Adipose tissue (tissue), 3 donors: Measurements from ENCODE around the gene TOB1. TPM values are rescaled to one million over a fixed set of nuclear protein-coding genes. Genes with fewer than 3 reads are reported as not detected.

Experiments used
- H3K27ac ChIP-seq: one replicate; pipeline ENCODE4 v1.5.1; 2013; ENCODE audit warnings: low read depth, low read length
- WGBS, 3 donors: extraction: QIAGEN DNeasy Blood & Tissue Kit; methylation state at CpG; one replicate each; pipeline ENCODE4 v1.1.7; 2013; 5-methylcytosine and 5-hydroxymethylcytosine counted together
- polyA plus RNA-seq, 3 donors: library from polyadenylated mRNA; stranded (reverse); fragments of 200-250 nt; gene quantifications; one replicate each; pipeline ENCODE4 v1.2.3, GENCODE V29; 2013
- donor health status: healthy with polysubstance abuse.
- donor health status: Bipolar disorder and iron deficiency.
- donor health status: healthy.

Gene TOB1
- polyA plus RNA-seq, 3 donors, result 16.3 to 81.5 (median 25.4) TPM

DNA sequence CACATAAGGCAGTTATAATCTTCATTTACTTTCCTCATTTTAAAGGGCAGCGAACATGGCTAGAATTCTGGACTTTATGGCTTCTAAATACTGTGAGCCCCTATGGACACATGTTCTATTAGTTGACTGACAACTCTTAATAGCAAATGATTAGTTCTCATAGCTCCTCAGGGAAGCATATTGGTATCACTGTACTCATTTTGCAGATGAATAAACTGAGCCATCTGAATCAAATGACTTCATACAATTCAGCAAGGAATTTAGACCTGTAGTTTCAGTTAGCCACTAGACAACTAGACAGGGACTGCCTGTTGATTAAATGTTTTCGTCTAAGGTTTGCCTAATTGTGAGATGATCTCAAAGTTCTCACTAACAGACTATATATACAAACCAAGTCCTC is 9.7 kb downstream of the TOB1 start:
- 60 to 98% (median 92%) methylated on average over 2 of the region's 2 CpGs for WGBS, 3 donors
- H3K27ac ChIP-seq, result no peak overlapping the region

DNA sequence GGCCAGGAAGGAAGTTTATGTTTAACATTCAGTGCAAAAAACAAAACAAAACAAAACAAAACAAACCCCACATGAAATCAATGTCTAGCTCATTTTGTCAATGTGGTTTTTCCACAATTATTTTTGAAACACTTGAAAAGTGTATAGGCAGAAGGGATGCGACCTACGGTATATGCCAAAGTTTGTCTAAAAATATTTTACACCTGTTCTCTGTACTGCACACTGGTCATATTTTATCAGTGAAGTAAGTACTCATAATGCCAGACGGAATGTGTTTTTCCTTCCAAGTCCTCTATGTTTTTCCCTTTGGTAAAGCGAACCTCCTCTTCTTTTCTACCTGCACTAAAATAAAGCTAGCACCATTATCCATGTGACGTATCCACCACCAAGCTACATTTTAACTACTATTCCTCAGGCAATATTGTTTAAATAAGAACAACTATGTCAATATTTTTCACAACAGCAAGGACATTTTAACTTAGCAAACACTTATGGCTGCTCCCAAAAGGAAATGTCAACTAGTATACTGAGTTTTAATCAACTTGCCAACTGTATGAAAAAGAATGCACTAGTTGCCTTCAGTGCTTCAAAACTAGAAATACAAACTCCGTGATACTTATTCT is 10.3 kb downstream of the TOB1 start:
- H3K27ac ChIP-seq, result no peak overlapping the region
- WGBS, 3 donors, result 25 to 88% (median 84%) methylated on average over 6 of the region's 6 CpGs

DNA sequence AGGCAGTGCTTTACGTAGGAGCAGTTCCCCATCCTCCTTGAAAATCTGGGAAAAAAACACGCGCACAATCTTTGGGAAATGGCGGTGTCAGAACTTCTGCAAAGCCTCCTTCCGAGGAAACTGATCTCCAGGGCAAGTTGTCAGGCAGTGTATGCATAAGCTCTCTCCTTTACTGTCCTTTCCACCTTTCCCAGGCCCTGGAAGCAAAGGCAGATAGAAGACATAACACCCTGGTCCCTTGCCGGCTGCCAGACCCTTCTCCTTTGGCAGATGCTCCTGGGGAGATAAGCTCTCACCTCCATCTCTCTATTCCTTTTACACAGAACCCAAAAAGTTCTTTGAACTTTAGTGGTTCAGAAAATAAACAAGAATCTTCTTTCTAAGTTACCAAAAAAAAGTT is 12.4 kb downstream of the TOB1 start:
- 91 to 93% (median 93%) methylated on average over 6 of the region's 6 CpGs for WGBS, 3 donors
- no peak overlapping the region for H3K27ac ChIP-seq

DNA sequence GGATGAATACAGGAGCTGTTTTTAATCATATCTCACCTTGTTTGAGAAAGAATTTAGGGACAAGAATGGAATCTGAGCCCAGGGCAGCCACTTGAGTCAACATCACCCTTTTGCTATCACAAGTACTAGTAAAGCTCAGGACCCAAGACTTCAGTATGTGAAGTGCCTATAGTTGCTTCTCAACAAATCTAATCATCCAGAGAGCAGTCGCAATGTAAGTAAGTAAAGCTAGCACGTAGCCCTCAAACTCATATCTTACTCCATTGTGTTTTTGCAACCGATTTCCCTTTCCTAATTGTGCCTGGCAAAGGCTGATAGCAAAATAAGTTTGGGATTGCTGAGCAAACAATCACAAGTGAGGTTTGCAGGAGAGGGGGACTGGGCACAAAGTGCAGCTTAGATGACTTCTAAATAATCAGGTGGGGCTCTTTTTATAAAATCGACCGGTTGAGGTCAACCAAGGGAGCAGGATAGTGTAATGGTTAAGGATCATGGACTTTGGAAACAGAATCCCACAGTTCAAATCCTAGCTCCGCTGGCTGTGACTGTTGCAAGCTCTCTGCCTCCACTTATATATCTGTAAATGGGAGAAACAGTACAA is 13.0 kb downstream of the TOB1 start:
- H3K27ac ChIP-seq, result no peak overlapping the region
- 37 to 85% (median 77%) methylated on average over 6 of the region's 6 CpGs for WGBS, 3 donors

DNA sequence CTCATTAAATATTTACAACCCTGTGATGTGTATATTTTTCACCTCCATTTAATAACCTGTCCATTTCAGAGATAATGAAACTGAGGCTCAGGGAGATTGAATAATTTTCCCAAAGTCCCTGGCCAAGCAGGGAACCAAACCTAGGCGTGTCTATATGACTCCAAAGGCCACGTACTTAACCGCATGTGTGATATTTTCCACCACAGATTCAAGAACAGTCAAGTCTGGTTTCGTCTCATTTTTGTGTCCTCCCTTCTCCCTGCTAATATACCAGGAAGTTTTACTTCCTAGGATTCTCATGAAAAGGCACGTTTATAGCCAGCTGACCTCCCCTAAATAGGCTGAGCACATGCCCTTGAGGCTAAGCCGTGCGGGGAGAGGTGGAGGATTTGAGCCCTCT is 15.5 kb downstream of the TOB1 start:
- H3K27ac ChIP-seq, result no peak overlapping the region
- WGBS, 3 donors, result 83 to 89% (median 84%) methylated on average over 7 of the region's 7 CpGs

DNA sequence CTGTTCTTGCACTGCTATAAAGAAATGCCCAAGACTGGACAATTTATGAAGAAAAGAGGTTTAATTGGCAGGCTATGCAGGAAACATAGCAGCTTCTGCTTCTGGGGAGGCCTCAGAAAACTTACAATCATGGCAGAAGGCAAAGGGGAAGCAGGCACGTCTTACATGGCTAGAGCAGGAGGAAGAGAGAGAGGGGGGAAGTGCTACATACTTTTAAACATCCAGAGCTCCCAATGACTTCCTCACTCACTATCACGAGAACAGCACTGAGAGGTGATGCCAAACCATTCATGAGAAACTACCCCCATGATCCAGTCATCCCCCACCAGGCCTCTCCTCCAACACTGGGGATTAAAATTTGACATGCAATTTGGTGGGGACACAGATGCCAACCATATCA is 17.4 kb downstream of the TOB1 start:
- no peak overlapping the region for H3K27ac ChIP-seq
- WGBS, 3 donors, result 35 to 79% (median 41%) methylated on average over 2 of the region's 2 CpGs

DNA sequence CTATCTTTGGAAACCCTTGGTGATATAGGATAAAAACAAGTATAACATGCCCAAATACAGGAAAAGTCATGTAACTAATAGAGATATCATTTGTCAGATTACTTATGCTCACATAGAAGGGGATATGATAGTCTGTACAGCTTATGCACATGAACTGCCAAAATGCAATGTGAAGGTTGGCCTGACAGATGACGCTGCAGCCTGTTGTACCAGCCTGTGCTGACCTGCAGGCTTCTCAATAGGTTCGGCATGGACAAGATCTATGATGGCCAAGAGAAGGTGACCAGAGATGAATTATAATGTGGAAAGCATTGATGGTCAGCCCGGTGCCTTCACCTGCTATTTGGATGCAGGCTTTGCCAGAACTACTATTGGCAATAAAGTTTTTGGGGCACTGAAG is 18.1 kb downstream of the TOB1 start:
- H3K27ac ChIP-seq, result no peak overlapping the region
- WGBS, 3 donors, result 85 to 94% (median 93%) methylated on average over 3 of the region's 3 CpGs

DNA sequence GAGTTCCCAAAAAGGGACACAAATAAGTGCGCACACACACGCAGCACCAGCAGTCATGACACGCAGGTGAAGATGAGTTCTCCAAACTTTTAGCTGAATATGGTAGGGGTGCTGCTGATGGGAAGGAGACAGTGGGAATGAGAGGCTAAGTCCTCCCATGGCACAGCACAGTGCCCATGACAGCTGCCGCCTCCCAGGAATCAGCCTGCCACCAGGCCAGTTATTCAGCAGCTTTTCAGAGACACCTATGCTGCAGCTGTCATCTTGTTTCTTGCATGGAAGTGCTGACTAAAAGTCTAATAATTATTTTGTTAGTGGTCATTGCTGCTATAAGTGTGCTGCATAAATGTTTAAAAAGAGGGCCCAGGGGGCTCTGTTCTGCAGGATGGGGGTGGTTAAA is 18.6 kb downstream of the TOB1 start:
- WGBS, 3 donors, result 95 to 98% (median 96%) methylated on average over 4 of the region's 4 CpGs
- no peak overlapping the region for H3K27ac ChIP-seq

DNA sequence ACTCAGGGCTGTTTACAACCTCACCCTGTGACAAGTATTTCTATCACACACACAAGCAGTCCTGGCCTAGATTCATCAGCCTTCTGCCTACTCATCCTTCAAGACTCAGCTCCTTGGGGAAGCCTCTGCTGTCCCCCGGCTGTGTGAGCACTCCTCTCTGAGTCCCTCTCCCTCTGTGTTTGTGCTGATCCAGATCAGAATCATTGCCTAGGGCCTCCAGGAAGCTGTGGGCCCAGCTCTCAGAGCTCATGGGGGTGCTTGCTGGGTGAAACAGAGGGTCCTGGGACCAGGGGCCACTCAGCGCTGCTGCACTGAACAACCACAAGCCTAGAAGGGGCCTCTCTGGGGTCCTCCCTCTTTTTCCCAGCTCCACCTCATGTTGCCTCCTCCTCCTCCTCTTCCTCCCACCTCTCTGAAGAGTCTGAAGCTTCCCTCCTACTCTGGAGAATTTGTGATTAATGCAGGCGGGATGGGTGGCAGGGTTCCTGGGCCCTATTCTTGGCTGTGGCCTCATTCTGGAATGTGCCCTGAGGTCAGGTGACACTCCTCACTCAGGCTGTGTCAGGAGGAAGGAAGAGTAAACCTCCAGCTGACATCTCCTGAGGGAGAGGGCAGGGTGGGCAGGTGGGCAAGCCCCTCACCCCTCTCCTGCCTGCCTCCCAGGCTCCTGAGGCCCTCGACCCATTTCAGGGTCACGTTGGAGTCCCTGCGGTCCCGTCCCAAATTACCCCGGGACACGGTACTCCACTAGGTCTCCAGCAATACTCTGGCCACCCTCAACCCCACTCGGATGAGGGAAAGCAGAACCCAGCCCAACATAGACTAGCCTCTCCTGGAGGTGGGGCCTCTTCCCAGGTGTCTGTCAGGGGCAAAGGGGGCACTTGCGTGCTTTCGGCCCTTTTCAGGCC is 20.7 kb downstream of the TOB1 start:
- 84 to 87% (median 86%) methylated on average over 12 of the region's 12 CpGs for WGBS, 3 donors
- no peak overlapping the region for H3K27ac ChIP-seq

DNA sequence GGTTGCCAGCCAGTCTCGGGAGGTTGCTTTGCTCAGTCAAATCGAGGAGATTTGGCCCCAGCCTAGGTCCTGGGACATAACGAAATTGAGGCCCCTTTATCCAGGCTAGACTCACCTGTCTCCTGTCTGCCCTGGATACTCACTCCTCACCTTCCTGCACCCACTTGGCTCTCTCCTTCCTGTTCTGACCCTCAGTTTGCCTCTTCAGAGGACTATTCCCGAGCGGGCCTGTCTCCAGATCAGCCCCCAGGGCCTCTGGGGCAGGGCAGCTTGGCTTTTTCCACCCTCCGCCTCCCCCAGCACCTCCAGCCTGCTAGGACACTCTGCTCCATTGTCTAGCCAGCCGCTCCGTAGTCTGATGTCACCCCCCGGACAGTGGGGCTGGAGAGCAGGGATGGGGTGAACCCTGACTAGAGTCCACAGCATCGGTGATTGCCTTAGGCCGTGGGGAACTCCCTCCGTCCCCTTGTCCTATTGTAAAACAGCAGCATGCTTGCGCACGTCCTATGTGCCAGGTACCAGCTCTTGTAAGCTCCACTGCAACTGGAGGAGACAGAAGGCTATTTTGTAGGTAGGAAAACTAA is 21.9 kb downstream of the TOB1 start:
- WGBS, 3 donors, result 85 to 91% (median 89%) methylated on average over 14 of the region's 14 CpGs
- H3K27ac ChIP-seq, result no peak overlapping the region

DNA sequence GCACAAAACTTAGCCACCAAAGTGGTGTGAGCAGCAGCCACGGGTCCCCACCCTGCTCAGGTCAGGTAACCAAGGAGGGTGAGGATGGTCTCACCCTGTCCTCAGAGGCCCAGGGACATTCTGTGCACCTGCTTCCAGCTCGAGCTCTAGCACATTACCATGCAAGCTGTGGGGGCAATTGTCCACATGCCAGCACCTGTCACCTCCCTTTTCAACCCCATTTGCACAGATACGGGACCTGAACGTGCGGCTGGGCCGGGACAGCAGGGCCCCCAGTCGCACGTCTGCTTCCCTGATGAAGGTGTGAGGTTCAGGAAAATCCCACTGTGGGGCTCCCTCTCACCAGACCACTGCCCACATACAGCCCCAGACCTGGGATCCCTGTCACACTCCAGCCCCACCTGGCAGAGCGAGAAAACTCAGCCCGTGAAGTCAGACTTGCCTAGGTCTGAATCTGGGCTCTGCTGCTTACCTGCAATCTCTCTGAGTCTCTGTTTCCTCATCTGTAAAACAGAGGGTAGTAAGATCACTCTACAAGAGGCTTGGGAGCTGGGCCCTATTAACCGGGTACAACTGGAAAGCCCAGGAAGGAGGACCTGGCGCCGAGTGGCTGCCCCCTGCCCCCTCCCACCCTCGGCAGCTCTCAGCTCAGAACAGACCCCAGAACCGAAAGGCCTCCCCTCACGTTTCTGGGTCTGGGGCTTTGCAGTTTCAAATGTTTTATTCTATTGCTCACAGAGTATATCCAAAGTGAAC is 22.8 kb downstream of the TOB1 start:
- H3K27ac ChIP-seq, result no peak overlapping the region
- 88 to 90% (median 89%) methylated on average over 16 of the region's 16 CpGs for WGBS, 3 donors

DNA sequence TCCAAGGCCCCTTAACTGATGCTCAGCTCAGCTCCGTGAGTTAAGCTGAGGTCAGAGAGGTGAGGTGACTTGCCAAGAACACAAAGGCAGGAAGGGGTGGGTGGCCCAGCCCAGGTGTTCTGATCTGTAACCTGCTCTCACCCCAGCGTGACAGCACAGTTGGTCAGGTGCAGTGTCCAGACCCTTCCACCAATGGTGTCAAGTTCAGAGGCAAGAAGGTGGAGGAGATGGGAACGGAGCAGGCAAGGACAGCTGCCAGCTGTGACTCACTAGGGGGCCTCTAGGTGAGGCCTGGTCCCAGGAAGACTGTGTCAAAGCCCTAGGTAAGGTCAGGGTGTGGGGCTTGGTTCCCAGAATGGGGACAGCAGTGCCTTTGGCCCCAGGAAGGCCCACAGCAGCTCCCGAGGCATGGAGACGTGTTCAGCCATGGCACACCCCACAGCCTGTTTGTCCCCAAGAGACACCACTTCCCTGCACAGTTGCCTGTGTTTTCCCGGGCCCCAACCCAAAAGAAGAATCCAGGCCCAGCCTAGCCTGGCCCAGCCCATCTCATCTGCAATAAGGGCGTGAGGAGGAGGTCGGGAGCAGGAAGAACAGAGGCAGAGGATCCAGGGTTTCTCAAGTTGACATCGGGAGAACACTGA is 23.5 kb downstream of the TOB1 start:
- H3K27ac ChIP-seq, result no peak overlapping the region
- WGBS, 3 donors, result 55 to 70% (median 64%) methylated on average over 9 of the region's 9 CpGs

DNA sequence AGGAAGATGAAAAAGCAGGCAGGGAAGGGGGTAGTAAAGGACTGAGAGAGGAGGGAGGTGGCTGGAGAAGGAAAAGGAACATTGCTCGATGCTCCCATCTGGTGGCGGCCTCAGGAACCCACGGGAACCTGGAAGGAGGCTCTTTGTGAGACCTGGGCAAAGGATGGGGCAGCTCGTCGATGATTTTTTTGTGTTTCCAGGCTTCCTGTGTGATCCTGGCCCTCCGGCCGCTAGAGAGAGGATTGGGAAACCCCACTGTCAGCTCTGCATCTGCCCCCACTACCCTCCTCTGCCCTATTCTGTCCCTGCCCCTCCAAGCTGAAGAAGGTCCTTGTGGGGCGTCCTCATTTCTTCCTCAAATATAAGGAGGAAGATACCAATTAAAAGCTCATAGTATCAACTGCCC is 24.2 kb downstream of the TOB1 start:
- 15 to 17% (median 17%) methylated on average over 8 of the region's 8 CpGs for WGBS, 3 donors
- no peak overlapping the region for H3K27ac ChIP-seq

DNA sequence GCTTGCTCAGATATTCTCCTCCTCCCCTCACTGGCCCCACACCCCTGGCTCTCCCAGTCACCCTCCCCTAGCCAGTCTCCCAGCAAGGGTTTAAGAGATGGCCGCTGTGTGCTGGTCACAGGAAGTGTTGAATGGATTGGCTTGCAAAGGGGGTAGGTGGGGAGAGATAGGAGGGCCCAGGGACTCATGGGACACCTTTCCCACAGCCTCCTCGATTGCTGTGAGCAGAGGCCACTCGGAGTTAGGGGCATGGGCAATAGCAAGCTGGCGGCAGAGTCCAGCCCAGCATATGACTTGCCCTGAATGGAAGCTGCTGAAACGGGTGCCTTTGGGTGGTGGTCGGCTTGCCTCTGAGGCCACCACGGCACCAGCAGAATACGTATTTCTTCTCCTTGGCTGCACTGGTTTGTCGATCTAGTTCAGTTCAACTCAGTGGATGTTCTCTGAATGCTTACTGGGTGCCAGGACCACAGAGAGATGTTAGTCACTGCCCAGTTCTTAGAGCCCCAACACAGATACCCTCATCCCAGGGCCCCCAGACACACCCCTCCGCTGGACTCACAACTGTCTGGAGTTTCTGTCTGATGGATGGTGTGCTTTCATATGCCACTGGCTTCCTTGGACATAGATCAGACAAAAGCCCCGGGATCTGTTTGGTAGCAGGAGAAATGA is 24.7 kb downstream of the TOB1 start:
- WGBS, 3 donors, result 70 to 79% (median 75%) methylated on average over 11 of the region's 11 CpGs
- no peak overlapping the region for H3K27ac ChIP-seq

DNA sequence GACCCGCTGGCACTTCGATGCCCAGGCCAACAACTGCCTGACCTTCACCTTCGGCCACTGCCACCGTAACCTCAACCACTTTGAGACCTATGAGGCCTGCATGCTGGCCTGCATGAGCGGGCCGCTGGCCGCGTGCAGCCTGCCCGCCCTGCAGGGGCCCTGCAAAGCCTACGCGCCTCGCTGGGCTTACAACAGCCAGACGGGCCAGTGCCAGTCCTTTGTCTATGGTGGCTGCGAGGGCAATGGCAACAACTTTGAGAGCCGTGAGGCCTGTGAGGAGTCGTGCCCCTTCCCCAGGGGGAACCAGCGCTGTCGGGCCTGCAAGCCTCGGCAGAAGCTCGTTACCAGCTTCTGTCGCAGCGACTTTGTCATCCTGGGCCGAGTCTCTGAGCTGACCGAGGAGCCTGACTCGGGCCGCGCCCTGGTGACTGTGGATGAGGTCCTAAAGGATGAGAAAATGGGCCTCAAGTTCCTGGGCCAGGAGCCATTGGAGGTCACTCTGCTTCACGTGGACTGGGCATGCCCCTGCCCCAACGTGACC is 25.8 kb downstream of the TOB1 start:
- H3K27ac ChIP-seq, result no peak overlapping the region
- 91 to 92% (median 91%) methylated on average over 29 of the region's 29 CpGs for WGBS, 3 donors

DNA sequence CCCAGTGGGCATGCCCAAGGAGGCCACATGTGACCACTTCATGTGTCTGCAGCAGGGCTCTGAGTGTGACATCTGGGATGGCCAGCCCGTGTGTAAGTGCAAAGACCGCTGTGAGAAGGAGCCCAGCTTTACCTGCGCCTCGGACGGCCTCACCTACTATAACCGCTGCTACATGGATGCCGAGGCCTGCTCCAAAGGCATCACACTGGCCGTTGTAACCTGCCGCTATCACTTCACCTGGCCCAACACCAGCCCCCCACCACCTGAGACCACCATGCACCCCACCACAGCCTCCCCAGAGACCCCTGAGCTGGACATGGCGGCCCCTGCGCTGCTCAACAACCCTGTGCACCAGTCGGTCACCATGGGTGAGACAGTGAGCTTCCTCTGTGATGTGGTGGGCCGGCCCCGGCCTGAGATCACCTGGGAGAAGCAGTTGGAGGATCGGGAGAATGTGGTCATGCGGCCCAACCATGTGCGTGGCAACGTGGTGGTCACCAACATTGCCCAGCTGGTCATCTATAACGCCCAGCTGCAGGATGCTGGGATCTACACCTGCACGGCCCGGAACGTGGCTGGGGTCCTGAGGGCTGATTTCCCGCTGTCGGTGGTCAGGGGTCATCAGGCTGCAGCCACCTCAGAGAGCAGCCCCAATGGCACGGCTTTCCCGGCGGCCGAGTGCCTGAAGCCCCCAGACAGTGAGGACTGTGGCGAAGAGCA is 26.4 kb downstream of the TOB1 start:
- 92 to 94% (median 93%) methylated on average over 29 of the region's 29 CpGs for WGBS, 3 donors
- H3K27ac ChIP-seq, result no peak overlapping the region
